T-helper 1 cell treated with Interleukin-12 subunit alpha and Interleukin-12 subunit beta and Interleukin-4 antibody, amounts not matched to agents 30 μg/mL and 1 μg/mL, for 36 hours (primary cell): ENCODE data around the gene ITIH6.

Source experiments
- H3K27ac Mint-ChIP-seq: one replicate; pipeline ENCODE4 v1.8.0; 2021; ENCODE audit warnings: mild to moderate bottlenecking, mixed read lengths
- H3K27me3 Mint-ChIP-seq: one replicate; pipeline ENCODE4 v1.8.0; 2021; ENCODE audit warnings: low read depth, mixed read lengths
- H3K36me3 Mint-ChIP-seq: one replicate; pipeline ENCODE4 v1.8.0; 2021; ENCODE audit warnings: low read depth, mixed read lengths
- H3K4me1 Mint-ChIP-seq: one replicate; pipeline ENCODE4 v1.8.0; 2021; ENCODE audit warnings: low read depth, mixed read lengths
- H3K4me3 Mint-ChIP-seq: one replicate; pipeline ENCODE4 v1.8.0; 2021; ENCODE audit warnings: mild to moderate bottlenecking, moderate library complexity, mixed read lengths
- H3K9me3 Mint-ChIP-seq: one replicate; pipeline ENCODE4 v1.8.0; 2021; ENCODE audit warnings: mixed read lengths

Gene ITIH6

DNA sequence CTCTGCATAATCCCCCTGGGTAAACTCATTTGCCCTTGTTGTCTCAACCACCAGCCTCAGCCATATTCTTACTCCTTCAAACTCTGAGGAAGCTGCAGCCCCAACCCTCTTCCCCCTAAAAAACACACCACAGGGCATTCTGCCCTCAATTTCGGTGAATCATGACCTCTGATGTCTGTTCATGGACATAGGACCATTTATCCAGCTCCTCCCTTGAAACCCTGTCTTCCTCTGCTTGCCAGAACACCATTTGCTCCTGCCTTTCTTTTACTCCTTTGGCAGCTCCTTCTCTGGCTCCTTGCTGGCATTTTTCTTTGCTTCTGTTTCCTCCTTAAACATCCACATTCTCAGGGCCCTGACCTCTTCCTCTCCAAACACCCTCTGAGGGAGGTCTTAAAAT lies 87.1 kb downstream of the ITIH6 start:
- Mint-ChIP-seq H3K9me3 (no peaks in the 10 kb centered on the region), H3K27ac (no peak overlapping the region), H3K4me1 (no peaks in the 10 kb centered on the region), H3K36me3 (no peaks in the 10 kb centered on the region), H3K4me3 (no peak overlapping the region), H3K27me3 (no peaks in the 10 kb centered on the region)

DNA sequence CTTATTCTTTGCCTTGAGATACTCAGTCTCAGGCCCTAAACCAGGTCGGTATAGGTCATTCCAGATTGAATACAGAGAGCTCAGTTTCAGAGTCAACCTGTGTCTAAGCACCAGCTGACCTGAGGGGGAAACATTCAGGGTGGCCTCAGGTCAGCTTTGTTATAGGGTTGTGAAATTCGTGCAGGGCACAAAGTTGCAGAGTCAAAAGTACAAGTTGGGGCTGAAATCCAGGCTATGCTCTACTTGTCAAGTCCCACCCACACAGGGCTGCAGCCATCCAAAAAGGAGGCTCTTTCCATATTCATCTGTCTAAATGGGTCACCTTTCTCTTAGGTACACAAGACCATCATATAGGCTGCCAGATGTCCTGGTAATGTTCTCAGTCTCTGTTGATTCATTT lies 89.7 kb downstream of the ITIH6 start:
- no peak overlapping the region for H3K27ac Mint-ChIP-seq

More for the DNA sequence above, 89.7 kb downstream of the ITIH6 start:
- Mint-ChIP-seq H3K4me3 (no peak overlapping the region), H3K9me3 (no peaks in the 10 kb centered on the region), H3K4me1 (no peaks in the 10 kb centered on the region), H3K36me3 (no peaks in the 10 kb centered on the region), H3K27me3 (no peaks in the 10 kb centered on the region)
